IPS-11a (cell line): ENCODE data around the gene CCDC88C.

Experiments used
- H3K4me3 ChIP-seq: one replicate; pipeline ENCODE4 v1.5.1; 2013; ENCODE audit warnings: low read depth, low read length, control low read depth

CCDC88C gene

GRCh38 chr14:91365552-91365951 is 52.1 kb downstream of the CCDC88C start:
- H3K4me3 ChIP-seq, result no peak overlapping the region

GRCh38 chr14:91364524-91365270 is 52.9 kb downstream of the CCDC88C start:
- H3K4me3 ChIP-seq, result no peak overlapping the region

GRCh38 chr14:91363776-91364523 is 53.7 kb downstream of the CCDC88C start:
- no peak overlapping the region for H3K4me3 ChIP-seq

GRCh38 chr14:91361233-91361811 is 56.3 kb downstream of the CCDC88C start:
- H3K4me3 ChIP-seq, result no peak overlapping the region

GRCh38 chr14:91360490-91361232 is 57.0 kb downstream of the CCDC88C start:
- no peak overlapping the region for H3K4me3 ChIP-seq

- H3K4me3 ChIP-seq, result no peak overlapping the region
Measured at GRCh38 chr14:91358654-91359220, 58.9 kb downstream of the CCDC88C start.

GRCh38 chr14:91358025-91358319 is 59.6 kb downstream of the CCDC88C start:
- no peak overlapping the region for H3K4me3 ChIP-seq

GRCh38 chr14:91357272-91358024 is 60.2 kb downstream of the CCDC88C start:
- H3K4me3 ChIP-seq, result no peak overlapping the region

GRCh38 chr14:91356181-91356763 is 61.3 kb downstream of the CCDC88C start:
- H3K4me3 ChIP-seq, result no peak overlapping the region

- H3K4me3 ChIP-seq, result no peak overlapping the region
Measured at GRCh38 chr14:91354979-91355685, 62.5 kb downstream of the CCDC88C start.

GRCh38 chr14:91354221-91354916 is 63.3 kb downstream of the CCDC88C start:
- H3K4me3 ChIP-seq, result no peak overlapping the region

- no peak overlapping the region for H3K4me3 ChIP-seq
Measured at GRCh38 chr14:91352728-91353692, 64.6 kb downstream of the CCDC88C start.

GRCh38 chr14:91352053-91352452 is 65.6 kb downstream of the CCDC88C start:
- no peak overlapping the region for H3K4me3 ChIP-seq

GRCh38 chr14:91351512-91351862 is 66.1 kb downstream of the CCDC88C start:
- no peak overlapping the region for H3K4me3 ChIP-seq

GRCh38 chr14:91350813-91351511 is 66.7 kb downstream of the CCDC88C start:
- H3K4me3 ChIP-seq, result no peak overlapping the region

GRCh38 chr14:91350483-91350812 is 67.2 kb downstream of the CCDC88C start:
- H3K4me3 ChIP-seq, result no peak overlapping the region

GRCh38 chr14:91349481-91350074 is 68.0 kb downstream of the CCDC88C start:
- H3K4me3 ChIP-seq, result no peak overlapping the region
